Right lobe of liver (tissue), 6 donors: ENCODE results near the gene CDH26. TPM values are rescaled to one million over a fixed set of nuclear protein-coding genes. Genes with fewer than 3 reads are reported as not detected.

Source experiments
- ATAC-seq, 4 donors: fragments of 200-7000 bp; cut with Tn5 transposase; one replicate each; pipeline ENCODE4 v1.9.1; 2020; ENCODE audit warnings: mild to moderate bottlenecking in 4 of 4, moderate library complexity in 4 of 4
- DNase-seq, 3 donors: peaks; one replicate each; pipeline ENCODE4 v3.0.0-alpha.2; 2020
- H3K27ac ChIP-seq, 3 donors: fragments of 200-600 bp; one replicate each; pipeline ENCODE4 v1.8.0; 2022
- H3K27me3 ChIP-seq, 2 donors: fragments of 200-600 bp; one replicate each; pipeline ENCODE4 v1.8.0; 2022
- H3K36me3 ChIP-seq, 4 donors: fragments of 200-600 bp; sonication (generic) in 1 of 4; one replicate each; pipeline versions ENCODE4 v1.5.1 to v1.8.0; 2017 to 2022; ENCODE audit warnings: control low read depth in 1 of 4
- H3K4me1 ChIP-seq, 4 donors: fragments of 200-600 bp; sonication (generic) in 1 of 4; one replicate each; pipeline versions ENCODE4 v1.5.1 to v1.8.0; 2017 to 2022; ENCODE audit warnings: control low read depth in 1 of 4
- H3K4me3 ChIP-seq, 3 donors: fragments of 200-600 bp; one replicate each; pipeline ENCODE4 v1.8.0; 2022
- H3K9me3 ChIP-seq, 4 donors: fragments of 200-600 bp; sonication (generic) in 1 of 4; one replicate each; pipeline versions ENCODE4 v1.5.1 to v1.8.0; 2017 to 2022; ENCODE audit warnings: control low read depth in 1 of 4
- CTCF ChIP-seq, 4 donors: fragments of 200-600 bp in 3 of 4; fragments of 450-650 bp in 1 of 4; IDR thresholded peaks; one replicate each; pipeline versions ENCODE4 v1.5.1 to v1.8.0; 2016 to 2022; ENCODE audit warnings: antibody characterized with exemption in 4 of 4, mild to moderate bottlenecking in 2 of 4
- POLR2A ChIP-seq: fragments of 450-650 bp; IDR thresholded peaks from one replicate; pipeline ENCODE4 v1.6.1; 2017; ENCODE audit warnings: antibody characterized with exemption, mild to moderate bottlenecking
- WGBS: methylation state at CpG from one replicate; pipeline ENCODE4 v1.1.6; 2018; ENCODE audit warnings: low coverage, low lambda C conversion rate; ENCODE audit not compliant: insufficient coverage; ENCODE audit errors: missing lambda C conversion rate; 5-methylcytosine and 5-hydroxymethylcytosine counted together
- intact Hi-C, 2 donors: fragments of 100-400 bp; cut with DNase I; formaldehyde crosslinking; loops; one replicate each; pipeline versions ENCODE4 v1.11.2 to v1.14.1; 2022
- total RNA-seq, 6 experiments: library from RNA; depleted of rRNA in 2 of 6; stranded (reverse); fragments of >200 nt in 2 of 6; fragmentation: NEBNext Ultra II Directional in 3 of 6; extraction: Animal tissue kit (Norgen Biotek cat#: 25700) in 3 of 6; gene quantifications; one replicate each; pipeline versions ENCODE4 v1.1.0 to v1.2.4, GENCODE V29; 2016 to 2023
- donor health status: DM: no; HTN: yes; CAD: no.
- donor health status: DM: no; HTN: no; CAD: no.
- donor health status: DM: no; HTN: no; CAD: no.
- donor health status: DM: no; HTN: yes; CAD: no.
- donor health status: DM: no; HTN: yes; CAD: no.

The CDH26 gene
- total RNA-seq, 6 experiments from 2014 or later, result 0.07 to 0.25 (median 0.12) TPM; not detected in 1

- Histone ChIP-seq H3K4me1 (no peaks in the 10 kb centered on the region), H3K36me3 (no peaks in the 10 kb centered on the region), H3K27me3 (no peaks in the 10 kb centered on the region), H3K27ac (no peak overlapping the region), H3K9me3 (no peaks in the 10 kb centered on the region), H3K4me3 (no peak overlapping the region)
- ATAC-seq (no peak), DNase-seq (no peak)
- TF ChIP-seq POLR2A (no peak), CTCF (IDR thresholded peaks at IDR 0.05) (no peak)
- intact Hi-C loops, result no loop called here
- 83% methylated on average over 1 of the region's 4 CpGs for whole genome bisulfite sequencing
Observed at GRCh38 chr20:60003776-60004175, 45.6 kb downstream of the CDH26 start.

GRCh38 chr20:60006261-60006660, 48.0 kb downstream of the CDH26 start:
- ATAC-seq, result no peak
- no CpG with 5 or more reads among the region's 4 CpGs for WGBS

GRCh38 chr20:60007464-60007863, 49.2 kb downstream of the CDH26 start:
- Histone ChIP-seq H3K4me1 (no peaks in the 10 kb centered on the region), H3K27ac (no peak overlapping the region), H3K36me3 (no peaks in the 10 kb centered on the region), H3K27me3 (no peaks in the 10 kb centered on the region), H3K9me3 (no peaks in the 10 kb centered on the region), H3K4me3 (no peak overlapping the region)
- ATAC-seq (peak in 1 of 4 donors; percentile 62), DNase-seq (no peak)
- intact Hi-C loops, result no loop called here
- no peak for TF ChIP-seq CTCF (IDR thresholded peaks at IDR 0.05)
- no peak for TF ChIP-seq POLR2A
- 13% methylated on average over 2 of the region's 2 CpGs for WGBS

More at GRCh38 chr20:60006261-60006660, 48.0 kb downstream of the CDH26 start:
- Histone ChIP-seq H3K27me3 (no peaks in the 10 kb centered on the region), H3K4me3 (no peak overlapping the region), H3K36me3 (no peaks in the 10 kb centered on the region), H3K4me1 (no peaks in the 10 kb centered on the region), H3K9me3 (no peaks in the 10 kb centered on the region), H3K27ac (no peak overlapping the region)
- intact Hi-C loops, result no loop called here
- no peak for DNase-seq
- TF ChIP-seq CTCF (IDR thresholded peaks at IDR 0.05) (no peak), POLR2A (no peak)

- Histone ChIP-seq H3K4me1 (no peaks in the 10 kb centered on the region), H3K27me3 (no peaks in the 10 kb centered on the region), H3K4me3 (no peak overlapping the region), H3K27ac (no peak overlapping the region), H3K36me3 (no peaks in the 10 kb centered on the region), H3K9me3 (no peaks in the 10 kb centered on the region)
- intact Hi-C loops, result no loop called here
- 36% methylated on average over 1 of the region's 3 CpGs for WGBS
- ATAC-seq (peak; percentile 32 to 51 (median 42)), DNase-seq (no peak)
- TF ChIP-seq CTCF (IDR thresholded peaks at IDR 0.05), result no peak
Observed at GRCh38 chr20:60008130-60008808, 50.0 kb downstream of the CDH26 start.
